ENCODE data around the gene LTB4R. TPM values are rescaled to one million over a fixed set of nuclear protein-coding genes. Genes with fewer than 3 reads are reported as not detected.

The LTB4R gene
- 3.7 to 7.0 TPM (median 6.4 TPM) in 5 replicates for total RNA-seq (2022; extraction: Qiagen RNA extraction)

DNA sequence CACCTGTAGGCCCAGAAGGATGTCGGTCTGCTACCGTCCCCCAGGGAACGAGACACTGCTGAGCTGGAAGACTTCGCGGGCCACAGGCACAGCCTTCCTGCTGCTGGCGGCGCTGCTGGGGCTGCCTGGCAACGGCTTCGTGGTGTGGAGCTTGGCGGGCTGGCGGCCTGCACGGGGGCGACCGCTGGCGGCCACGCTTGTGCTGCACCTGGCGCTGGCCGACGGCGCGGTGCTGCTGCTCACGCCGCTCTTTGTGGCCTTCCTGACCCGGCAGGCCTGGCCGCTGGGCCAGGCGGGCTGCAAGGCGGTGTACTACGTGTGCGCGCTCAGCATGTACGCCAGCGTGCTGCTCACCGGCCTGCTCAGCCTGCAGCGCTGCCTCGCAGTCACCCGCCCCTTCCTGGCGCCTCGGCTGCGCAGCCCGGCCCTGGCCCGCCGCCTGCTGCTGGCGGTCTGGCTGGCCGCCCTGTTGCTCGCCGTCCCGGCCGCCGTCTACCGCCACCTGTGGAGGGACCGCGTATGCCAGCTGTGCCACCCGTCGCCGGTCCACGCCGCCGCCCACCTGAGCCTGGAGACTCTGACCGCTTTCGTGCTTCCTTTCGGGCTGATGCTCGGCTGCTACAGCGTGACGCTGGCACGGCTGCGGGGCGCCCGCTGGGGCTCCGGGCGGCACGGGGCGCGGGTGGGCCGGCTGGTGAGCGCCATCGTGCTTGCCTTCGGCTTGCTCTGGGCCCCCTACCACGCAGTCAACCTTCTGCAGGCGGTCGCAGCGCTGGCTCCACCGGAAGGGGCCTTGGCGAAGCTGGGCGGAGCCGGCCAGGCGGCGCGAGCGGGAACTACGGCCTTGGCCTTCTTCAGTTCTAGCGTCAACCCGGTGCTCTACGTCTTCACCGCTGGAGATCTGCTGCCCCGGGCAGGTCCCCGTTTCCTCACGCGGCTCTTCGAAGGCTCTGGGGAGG, at the start of gene LTB4R:
Gene LTB4R (plus strand): TSS at position 857 of the 959 bp plus-strand sequence. CDS start 4,150 bp downstream, outside the sequence.

DNA sequence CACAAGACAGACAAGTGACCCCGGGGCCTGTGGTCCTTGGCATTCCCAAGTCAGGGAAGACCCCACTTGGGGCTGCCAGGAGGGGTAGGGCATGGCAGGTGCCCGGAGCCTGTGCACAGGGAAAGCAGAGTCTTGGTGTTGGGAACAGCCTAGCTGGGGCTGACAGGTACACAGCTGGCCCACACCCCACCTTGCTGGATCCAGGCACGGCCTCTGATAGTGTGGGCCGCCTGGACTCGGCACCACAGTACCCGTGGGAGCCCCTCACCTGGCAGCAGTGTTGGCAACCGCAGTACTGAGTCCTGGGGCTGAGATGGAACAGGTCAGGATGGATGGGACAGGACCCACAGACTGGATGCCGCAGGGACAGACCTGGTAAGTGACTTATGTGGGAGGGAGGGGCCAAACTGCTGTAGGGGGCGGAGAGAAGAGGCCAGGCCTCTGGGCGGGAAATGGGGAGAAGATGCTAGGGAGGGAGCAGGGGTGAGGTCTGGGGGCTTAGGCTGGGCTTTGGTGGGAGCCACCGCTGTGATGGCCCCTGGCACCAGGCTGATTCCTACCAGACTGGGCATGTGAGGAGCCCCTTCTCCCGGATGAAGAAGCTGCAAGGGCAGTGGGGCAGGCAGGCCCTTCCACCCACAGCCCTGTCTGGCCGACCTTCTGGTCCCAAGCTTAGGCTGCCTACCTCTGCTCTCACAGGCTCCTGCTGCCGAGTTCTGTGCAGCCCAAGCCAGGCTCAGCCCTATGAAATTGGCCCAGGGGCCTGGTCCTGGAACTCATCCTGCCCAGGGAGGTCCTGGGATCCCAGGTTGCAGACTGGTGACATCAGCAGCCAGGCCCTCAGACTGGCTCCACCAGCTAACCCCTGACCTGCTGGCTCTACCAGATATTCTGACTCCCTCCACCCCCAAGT, 48.2 kb upstream of the LTB4R start, which contains the start of gene TGM1:
Gene TGM1 (minus strand): TSS at position 357 of the 913 bp plus-strand sequence. CDS start 825 bp downstream, outside the sequence.

GRCh38 chr14:24271134-24271833, 40.0 kb upstream of the LTB4R start, which contains the start of gene RABGGTA:
TSS of gene RABGGTA (minus strand) at chr14:24271597. CDS start at chr14:24271115, 482 bp downstream.

GRCh38 chr14:24299255-24300191, 11.8 kb upstream of the LTB4R start, which contains the start of the genes DHRS1 and NOP9:
TSS of gene DHRS1 (minus strand) at chr14:24299780. CDS start at chr14:24299106, 674 bp downstream.
TSS of gene NOP9 (plus strand) at chr14:24299850. CDS start at chr14:24299955, 105 bp downstream.

GRCh38 chr14:24307575-24308341, 3.5 kb upstream of the LTB4R start, which contains the start of gene CIDEB:
TSS of gene CIDEB (minus strand) at chr14:24307977. CDS start at chr14:24307858, 119 bp downstream.

GRCh38 chr14:24309538-24310264, 1.6 kb upstream of the LTB4R start, which contains the start of gene LTB4R2:
TSS of gene LTB4R2 (plus strand) at chr14:24310140. CDS start at chr14:24310665, 525 bp downstream.

DNA sequence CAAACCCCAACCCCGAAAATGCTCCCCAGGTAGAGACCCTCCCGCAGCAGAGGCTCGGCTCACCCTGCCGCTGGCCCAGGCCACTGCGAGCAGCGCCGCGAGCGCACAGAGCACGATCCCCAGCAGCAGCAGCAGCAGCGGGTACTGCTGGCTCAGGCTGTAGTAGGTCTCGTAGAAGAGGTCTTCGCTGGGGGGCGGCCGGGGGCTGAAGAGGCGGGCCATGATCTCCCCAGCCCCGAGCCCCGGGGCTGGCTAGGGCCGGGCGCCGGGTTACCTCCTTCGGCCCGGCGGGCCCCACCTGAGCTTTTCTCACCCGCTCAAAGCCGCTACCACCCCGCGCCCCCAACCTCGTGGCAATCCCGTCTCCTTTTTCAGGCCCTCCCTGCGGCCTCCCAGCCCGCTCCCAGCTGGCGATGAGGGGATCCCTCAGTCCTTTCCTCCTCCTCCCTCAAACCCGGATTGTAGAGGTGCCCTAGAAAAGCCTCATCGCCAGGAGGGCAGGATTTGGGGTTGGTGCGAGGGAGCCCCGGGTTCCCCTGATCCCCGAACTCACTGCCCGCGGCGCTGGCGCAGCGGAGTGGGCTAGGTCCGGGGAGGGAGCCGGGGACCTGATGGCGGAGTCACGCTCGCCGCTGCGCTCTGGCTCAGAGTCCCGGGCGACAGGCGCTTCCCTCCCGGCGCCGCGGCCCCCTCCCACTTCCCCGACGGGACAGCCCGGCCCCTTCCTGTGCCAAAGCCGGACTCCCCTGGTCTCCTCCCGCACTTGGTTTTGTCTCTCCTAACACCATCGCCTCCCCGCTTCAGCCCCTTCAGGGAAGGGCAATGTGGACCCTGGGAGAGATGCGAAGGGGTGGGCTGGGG, 23.4 kb downstream of the LTB4R start, which contains the start of gene ADCY4:
Gene ADCY4 (minus strand): TSS at position 641 of the 861 bp plus-strand sequence. CDS start 419 bp downstream, at position 222.

GRCh38 chr14:24339284-24340151, 28.2 kb downstream of the LTB4R start, which contains the start of gene RIPK3:
TSS of gene RIPK3 (minus strand) at chr14:24339991. CDS start at chr14:24339826, 165 bp downstream.

Other genes starting within 250 kb of the LTB4R start
- gene CPNE6, start 239.9 kb upstream of the LTB4R start, total RNA-seq (2022; extraction: Qiagen RNA extraction): 0.05 TPM in 1 of 5 replicates, not detected in the others
- gene PCK2, start 217.2 kb upstream of the LTB4R start, total RNA-seq (2022; extraction: Qiagen RNA extraction): 15.8 to 22.3 TPM (median 20.7 TPM) in 5 replicates
- 19.4 to 24.7 TPM (median 20.5 TPM) in 5 replicates for gene DCAF11, start 196.7 kb upstream of the LTB4R start, total RNA-seq (2022; extraction: Qiagen RNA extraction)
- gene NRL, start 196.6 kb upstream of the LTB4R start, total RNA-seq (2022; extraction: Qiagen RNA extraction): 0.60 to 1.1 TPM (median 0.97 TPM) in 5 replicates
- gene FITM1, start 180.8 kb upstream of the LTB4R start, total RNA-seq (2022; extraction: Qiagen RNA extraction): 0.07 to 0.15 TPM in 2 of 5 replicates, not detected in the others
- gene PSME1, start 175.3 kb upstream of the LTB4R start, total RNA-seq (2022; extraction: Qiagen RNA extraction): 161 to 192 TPM (median 170 TPM) in 5 replicates
- gene EMC9, start 169.9 kb upstream of the LTB4R start, total RNA-seq (2022; extraction: Qiagen RNA extraction): 49.0 to 66.1 TPM (median 64.4 TPM) in 5 replicates
- 158 to 201 TPM (median 173 TPM) in 5 replicates for gene PSME2, start 164.9 kb upstream of the LTB4R start, total RNA-seq (2022; extraction: Qiagen RNA extraction)
- 19.4 to 37.6 TPM (median 29.7 TPM) in 5 replicates for gene RNF31, start 164.0 kb upstream of the LTB4R start, total RNA-seq (2022; extraction: Qiagen RNA extraction)
- gene IRF9, start 150.2 kb upstream of the LTB4R start, total RNA-seq (2022; extraction: Qiagen RNA extraction): 17.6 to 21.5 TPM (median 19.7 TPM) in 5 replicates
- gene REC8, start 139.4 kb upstream of the LTB4R start, total RNA-seq (2022; extraction: Qiagen RNA extraction): 2.6 to 8.3 TPM (median 4.8 TPM) in 5 replicates
- gene IPO4, start 122.7 kb upstream of the LTB4R start, total RNA-seq (2022; extraction: Qiagen RNA extraction): 78.9 to 89.8 TPM (median 88.2 TPM) in 5 replicates
- gene TM9SF1, start 116.1 kb upstream of the LTB4R start, total RNA-seq (2022; extraction: Qiagen RNA extraction): 62.6 to 70.9 TPM (median 69.7 TPM) in 5 replicates
- not detected in 5 replicates for gene TSSK4, start 105.8 kb upstream of the LTB4R start, total RNA-seq (2022; extraction: Qiagen RNA extraction)
- gene CHMP4A, start 98.0 kb upstream of the LTB4R start, total RNA-seq (2022; extraction: Qiagen RNA extraction): 75.4 to 107 TPM (median 77.3 TPM) in 5 replicates
- gene MDP1, start 95.4 kb upstream of the LTB4R start, total RNA-seq (2022; extraction: Qiagen RNA extraction): 30.3 to 32.5 TPM (median 31.5 TPM) in 5 replicates
- 441 to 466 TPM (median 453 TPM) in 5 replicates for gene NEDD8, start 79.1 kb upstream of the LTB4R start, total RNA-seq (2022; extraction: Qiagen RNA extraction)
- gene GMPR2, start 78.6 kb upstream of the LTB4R start, total RNA-seq (2022; extraction: Qiagen RNA extraction): 55.1 to 62.8 TPM (median 56.6 TPM) in 5 replicates
- gene TINF2, start 68.9 kb upstream of the LTB4R start, total RNA-seq (2022; extraction: Qiagen RNA extraction): 34.5 to 39.1 TPM (median 37.5 TPM) in 5 replicates
- gene TGM1, start 48.3 kb upstream of the LTB4R start, total RNA-seq (2022; extraction: Qiagen RNA extraction): 0.65 to 1.3 TPM (median 1.1 TPM) in 5 replicates
- gene RABGGTA, start 39.9 kb upstream of the LTB4R start, total RNA-seq (2022; extraction: Qiagen RNA extraction): 14.9 to 18.6 TPM (median 18.0 TPM) in 5 replicates
- gene DHRS1, start 11.7 kb upstream of the LTB4R start, total RNA-seq (2022; extraction: Qiagen RNA extraction): 11.3 to 14.7 TPM (median 12.9 TPM) in 5 replicates
- gene NOP9, start 11.7 kb upstream of the LTB4R start, total RNA-seq (2022; extraction: Qiagen RNA extraction): 14.5 to 19.5 TPM (median 17.5 TPM) in 5 replicates
- gene CIDEB, start 3.5 kb upstream of the LTB4R start, total RNA-seq (2022; extraction: Qiagen RNA extraction): 0.18 to 0.66 TPM (median 0.20 TPM) in 5 replicates
- gene LTB4R2, start 1.4 kb upstream of the LTB4R start, total RNA-seq (2022; extraction: Qiagen RNA extraction): 2.2 to 6.0 TPM (median 5.7 TPM) in 5 replicates
- not detected in 5 replicates for gene ADCY4, start 23.6 kb downstream of the LTB4R start, total RNA-seq (2022; extraction: Qiagen RNA extraction)
- gene RIPK3, start 28.5 kb downstream of the LTB4R start, total RNA-seq (2022; extraction: Qiagen RNA extraction): not detected in 5 replicates
- 0.10 to 0.41 TPM (median 0.23 TPM) in 5 replicates for gene NFATC4, start 56.7 kb downstream of the LTB4R start, total RNA-seq (2022; extraction: Qiagen RNA extraction)
- 0.15 to 0.25 TPM (median 0.21 TPM) in 5 replicates for gene NYNRIN, start 87.5 kb downstream of the LTB4R start, total RNA-seq (2022; extraction: Qiagen RNA extraction)
- 0.81 to 1.5 TPM (median 1.4 TPM) in 5 replicates for gene CBLN3, start 118.2 kb downstream of the LTB4R start, total RNA-seq (2022; extraction: Qiagen RNA extraction)
- gene KHNYN, start 118.5 kb downstream of the LTB4R start, total RNA-seq (2022; extraction: Qiagen RNA extraction): 23.0 to 32.2 TPM (median 27.1 TPM) in 5 replicates
- 42.4 to 55.2 TPM (median 51.6 TPM) in 5 replicates for gene SDR39U1, start 131.3 kb downstream of the LTB4R start, total RNA-seq (2022; extraction: Qiagen RNA extraction)
- gene CMA1, start 196.8 kb downstream of the LTB4R start, total RNA-seq (2022; extraction: Qiagen RNA extraction): not detected in 5 replicates